OCI-LY3 (cell line): ENCODE results near the gene COPS7A.

Source experiments
- EZH2phosphoT487 ChIP-seq: fragments of 200-600 bp; shearing (Covaris generic); IDR thresholded peaks from 2 replicates; pipeline ENCODE4 v1.6.1; 2018; ENCODE audit warnings: antibody characterized with exemption, mixed run types, low read depth
- TF ChIP-seq, protein P1 (sequence below): fragments of 200-600, 300-600 bp; sonication (generic); IDR thresholded peaks from 2 replicates; pipeline ENCODE4 v1.5.1; 2014; ENCODE audit warnings: antibody characterized with exemption, low read length, low read depth

DNA sequence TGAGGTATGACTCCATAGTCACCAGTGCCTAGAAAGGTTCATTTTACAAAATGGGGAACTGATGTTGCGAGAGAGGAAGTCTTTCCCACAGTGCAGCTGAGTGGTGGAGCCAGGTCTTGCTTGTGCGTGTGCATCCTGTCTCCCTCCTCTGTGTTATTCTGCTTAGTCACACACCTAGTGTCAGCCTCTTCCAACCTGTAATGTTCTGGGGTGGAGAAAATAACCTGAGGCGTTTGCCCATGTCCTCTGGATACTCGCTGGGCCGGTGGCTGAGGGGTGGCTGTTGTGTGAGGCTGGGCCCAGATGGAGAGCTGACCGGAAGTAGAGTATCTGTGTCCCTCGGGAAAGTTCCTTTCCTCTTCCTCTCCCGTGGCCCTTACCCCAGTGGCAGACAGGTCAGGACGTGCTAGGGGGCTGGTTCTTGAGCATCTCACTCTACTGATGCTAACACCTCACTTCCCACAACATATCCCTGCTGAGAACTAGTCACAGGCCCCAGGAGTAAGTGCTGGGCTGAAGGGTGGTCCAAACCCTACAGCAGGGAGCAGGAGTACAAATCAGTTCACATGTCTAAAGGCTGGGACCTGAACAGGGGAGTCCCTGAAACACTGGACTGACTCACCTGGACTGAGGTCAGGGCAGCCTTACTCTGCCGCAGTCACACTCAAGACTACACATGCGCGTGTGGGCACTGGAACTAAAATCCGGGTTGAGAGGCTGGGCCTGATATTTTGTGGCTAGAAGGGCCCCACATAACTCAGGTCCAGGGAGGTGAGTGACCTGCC is 22.1 kb downstream of the COPS7A start:
- TF ChIP-seq, protein P1, sequence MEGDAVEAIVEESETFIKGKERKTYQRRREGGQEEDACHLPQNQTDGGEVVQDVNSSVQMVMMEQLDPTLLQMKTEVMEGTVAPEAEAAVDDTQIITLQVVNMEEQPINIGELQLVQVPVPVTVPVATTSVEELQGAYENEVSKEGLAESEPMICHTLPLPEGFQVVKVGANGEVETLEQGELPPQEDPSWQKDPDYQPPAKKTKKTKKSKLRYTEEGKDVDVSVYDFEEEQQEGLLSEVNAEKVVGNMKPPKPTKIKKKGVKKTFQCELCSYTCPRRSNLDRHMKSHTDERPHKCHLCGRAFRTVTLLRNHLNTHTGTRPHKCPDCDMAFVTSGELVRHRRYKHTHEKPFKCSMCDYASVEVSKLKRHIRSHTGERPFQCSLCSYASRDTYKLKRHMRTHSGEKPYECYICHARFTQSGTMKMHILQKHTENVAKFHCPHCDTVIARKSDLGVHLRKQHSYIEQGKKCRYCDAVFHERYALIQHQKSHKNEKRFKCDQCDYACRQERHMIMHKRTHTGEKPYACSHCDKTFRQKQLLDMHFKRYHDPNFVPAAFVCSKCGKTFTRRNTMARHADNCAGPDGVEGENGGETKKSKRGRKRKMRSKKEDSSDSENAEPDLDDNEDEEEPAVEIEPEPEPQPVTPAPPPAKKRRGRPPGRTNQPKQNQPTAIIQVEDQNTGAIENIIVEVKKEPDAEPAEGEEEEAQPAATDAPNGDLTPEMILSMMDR, result no peak
- TF ChIP-seq EZH2phosphoT487, result no peak
